GM23248 (cell line): ENCODE measurements around the gene PAPPA2.

Source experiments
- EZH2 ChIP-seq: fragments of 200-600 bp; sonication (generic); IDR thresholded peaks from 2 replicates; pipeline ENCODE4 v1.6.1; 2018; ENCODE audit warnings: antibody characterized with exemption, mild to moderate bottlenecking; ENCODE audit not compliant: insufficient read depth, poor library complexity, severe bottlenecking
- EZH2phosphoT487 ChIP-seq: fragments of 200-600 bp; sonication (generic); IDR thresholded peaks from 2 replicates; pipeline ENCODE4 v1.6.1; 2018; ENCODE audit warnings: antibody characterized with exemption, moderate library complexity, mild to moderate bottlenecking, low read depth; ENCODE audit not compliant: insufficient read depth

- TF ChIP-seq EZH2 (no peak), EZH2phosphoT487 (no peak)
These were observed 291.7 kb downstream of the PAPPA2 start for GRCh38 chr1:176754676-176755075.
